ENCODE data around the gene DDX46.

GRCh38 chr5:134738133-134738962 lies 20.2 kb upstream of the DDX46 start, which contains the start of gene CAMLG:
- TF ChIP-seq CTCF (IDR thresholded peaks at IDR 0.05; ENCODE audit: low read depth, low read length), result peak; percentile 51
- TF ChIP-seq EZH2phosphoT487 (IDR thresholded peaks at IDR 0.05; ENCODE audit: low read depth), result no peak
